Measurements from ENCODE around the gene DLG4. TPM values are rescaled to one million over a fixed set of nuclear protein-coding genes. Genes with fewer than 3 reads are reported as not detected.
A peak's percentile ranks its signal among the peaks of the same experiment; 100 is the strongest.

Gene DLG4
- total RNA-seq, 2 donors from 2014 or later: 35.1 to 68.5 TPM

DNA sequence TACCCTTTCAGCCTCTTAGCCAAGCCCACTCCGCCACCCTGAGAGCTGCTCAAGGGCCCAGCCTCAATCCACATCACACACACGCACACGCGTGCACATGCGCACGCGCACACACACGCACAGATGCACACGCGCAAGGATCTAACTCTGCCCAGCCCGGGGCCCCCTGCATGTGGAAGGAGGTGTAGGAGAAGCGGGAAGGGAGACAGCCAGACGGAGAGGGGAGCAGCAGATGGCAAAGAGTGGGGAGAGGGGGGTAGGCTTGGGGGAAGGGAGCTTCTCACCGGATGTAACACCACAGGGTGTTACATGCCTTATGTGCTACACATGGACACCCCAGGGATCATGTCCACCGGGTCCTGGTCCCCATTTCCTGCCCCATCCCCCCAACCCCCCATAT is 15.3 kb downstream of the DLG4 start:
- H3K27me3 ChIP-seq (ENCODE audit: control insufficient read depth, insufficient read depth, low read length, poor library complexity, severe bottlenecking): no peaks in the 10 kb centered on the region
- H3K36me3 Mint-ChIP-seq (ENCODE audit: low read depth): peaks cover 20% of the 10 kb centered on the region
- H3K36me3 ChIP-seq (ENCODE audit: control insufficient read depth, insufficient read depth, low read length): peaks cover 21% of the 10 kb centered on the region
- peak overlapping the region; percentile 54 for H3K27ac Mint-ChIP-seq
- DNase-seq: no peak
- 91 to 98% methylated on average over 9 to 15 of the region's 15 CpGs for WGBS, 2 experiments (ENCODE audit: insufficient coverage in 1 of 2, insufficient read length in 1 of 2)
- peak overlapping the region; percentile 62 for H3K4me3 Mint-ChIP-seq
- peak overlapping the region; percentile 84 for H3K4me3 ChIP-seq (ENCODE audit: low read length)
- H3K27me3 Mint-ChIP-seq (ENCODE audit: insufficient read depth): peaks cover 20% of the 10 kb centered on the region
- peak overlapping the region; percentile 92 for H3K27ac ChIP-seq (ENCODE audit: low read depth, low read length)
- H3K9me3 Mint-ChIP-seq: no peaks in the 10 kb centered on the region
- TF ChIP-seq, protein P1, sequence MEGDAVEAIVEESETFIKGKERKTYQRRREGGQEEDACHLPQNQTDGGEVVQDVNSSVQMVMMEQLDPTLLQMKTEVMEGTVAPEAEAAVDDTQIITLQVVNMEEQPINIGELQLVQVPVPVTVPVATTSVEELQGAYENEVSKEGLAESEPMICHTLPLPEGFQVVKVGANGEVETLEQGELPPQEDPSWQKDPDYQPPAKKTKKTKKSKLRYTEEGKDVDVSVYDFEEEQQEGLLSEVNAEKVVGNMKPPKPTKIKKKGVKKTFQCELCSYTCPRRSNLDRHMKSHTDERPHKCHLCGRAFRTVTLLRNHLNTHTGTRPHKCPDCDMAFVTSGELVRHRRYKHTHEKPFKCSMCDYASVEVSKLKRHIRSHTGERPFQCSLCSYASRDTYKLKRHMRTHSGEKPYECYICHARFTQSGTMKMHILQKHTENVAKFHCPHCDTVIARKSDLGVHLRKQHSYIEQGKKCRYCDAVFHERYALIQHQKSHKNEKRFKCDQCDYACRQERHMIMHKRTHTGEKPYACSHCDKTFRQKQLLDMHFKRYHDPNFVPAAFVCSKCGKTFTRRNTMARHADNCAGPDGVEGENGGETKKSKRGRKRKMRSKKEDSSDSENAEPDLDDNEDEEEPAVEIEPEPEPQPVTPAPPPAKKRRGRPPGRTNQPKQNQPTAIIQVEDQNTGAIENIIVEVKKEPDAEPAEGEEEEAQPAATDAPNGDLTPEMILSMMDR (conservative IDR thresholded peaks at IDR 0.05): no peak
- H3K4me1 ChIP-seq (ENCODE audit: control insufficient read depth, insufficient read depth, low read length): peaks cover 4% of the 10 kb centered on the region
- H3K4me1 Mint-ChIP-seq: peaks cover 13% of the 10 kb centered on the region
- no peaks in the 10 kb centered on the region for H3K9me3 ChIP-seq (ENCODE audit: control insufficient read depth, low read length)
- peak overlapping the region; percentile 25 for H3K9ac ChIP-seq (ENCODE audit: extremely low read depth, low read length, poor library complexity, severe bottlenecking)

- peaks cover 19% of the 10 kb centered on the region for H3K27me3 Mint-ChIP-seq (ENCODE audit: insufficient read depth)
- peak; percentile 39 for DNase-seq
- H3K27ac Mint-ChIP-seq: no peak overlapping the region
- H3K4me3 Mint-ChIP-seq: no peak overlapping the region
- no peaks in the 10 kb centered on the region for H3K9me3 ChIP-seq (ENCODE audit: control insufficient read depth, low read length)
- TF ChIP-seq, protein P1 (conservative IDR thresholded peaks at IDR 0.05): no peak
- H3K36me3 Mint-ChIP-seq (ENCODE audit: low read depth): peaks cover 20% of the 10 kb centered on the region
- no peaks in the 10 kb centered on the region for H3K4me1 ChIP-seq (ENCODE audit: control insufficient read depth, insufficient read depth, low read length)
- H3K9ac ChIP-seq (ENCODE audit: extremely low read depth, low read length, poor library complexity, severe bottlenecking): no peak overlapping the region
- no peaks in the 10 kb centered on the region for H3K27me3 ChIP-seq (ENCODE audit: control insufficient read depth, insufficient read depth, low read length, poor library complexity, severe bottlenecking)
- peaks cover 21% of the 10 kb centered on the region for H3K36me3 ChIP-seq (ENCODE audit: control insufficient read depth, insufficient read depth, low read length)
- no peak overlapping the region for H3K27ac ChIP-seq (ENCODE audit: low read depth, low read length)
- 96 to 99% methylated on average over 11 to 16 of the region's 16 CpGs for WGBS, 2 experiments (ENCODE audit: insufficient coverage in 1 of 2, insufficient read length in 1 of 2)
- H3K9me3 Mint-ChIP-seq: no peaks in the 10 kb centered on the region
- no peak overlapping the region for H3K4me3 ChIP-seq (ENCODE audit: low read length)
- peaks cover 9% of the 10 kb centered on the region for H3K4me1 Mint-ChIP-seq
Measured at GRCh38 chr17:7203391-7203790, 16.2 kb downstream of the DLG4 start.

DNA sequence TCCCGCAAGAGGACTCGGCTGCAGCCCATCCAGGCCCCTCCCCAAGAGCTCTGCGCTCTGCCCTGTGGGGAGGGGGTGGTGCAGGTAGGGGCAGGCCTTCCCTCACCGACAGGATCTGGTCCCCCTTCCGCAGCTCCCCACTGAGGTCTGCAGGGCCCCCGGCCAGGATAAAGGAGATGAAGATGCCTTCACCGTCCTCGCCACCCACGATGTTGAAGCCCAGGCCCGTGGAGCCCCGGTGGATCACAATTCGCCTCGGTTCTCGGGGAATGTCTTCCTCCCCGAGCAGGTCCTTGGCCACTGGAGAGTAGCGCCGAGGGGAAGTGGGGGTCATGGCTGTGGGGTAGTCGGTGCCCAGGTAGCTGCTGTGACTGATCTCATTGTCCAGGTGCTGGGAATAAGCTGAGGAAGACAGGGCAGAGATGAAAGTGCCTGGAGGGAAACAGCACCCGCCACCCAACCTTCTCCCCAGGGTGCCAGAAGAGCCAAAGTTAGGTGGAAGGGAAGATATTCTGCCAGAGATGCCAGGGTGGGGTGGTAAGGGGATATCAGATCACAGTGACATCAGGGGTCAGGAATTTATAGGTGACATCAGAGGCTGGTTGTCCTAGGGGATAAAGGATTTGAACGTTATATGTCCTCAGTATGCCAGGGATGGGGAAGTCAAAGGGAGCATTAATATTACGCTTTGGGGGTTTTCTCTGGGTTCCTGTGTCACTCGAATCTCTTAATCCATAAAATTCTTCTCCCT is 22.8 kb downstream of the DLG4 start:
- 93 to 97% methylated on average over 17 to 22 of the region's 22 CpGs for WGBS, 2 experiments (ENCODE audit: insufficient coverage in 1 of 2, insufficient read length in 1 of 2)
- Mint-ChIP-seq H3K4me1 (no peaks in the 10 kb centered on the region), H3K27ac (no peak overlapping the region), H3K9me3 (no peaks in the 10 kb centered on the region), H3K36me3 (ENCODE audit: low read depth) (peaks cover 38% of the 10 kb centered on the region), H3K27me3 (ENCODE audit: insufficient read depth) (no peaks in the 10 kb centered on the region), H3K4me3 (no peak overlapping the region)
- H3K4me3 ChIP-seq (ENCODE audit: low read length): no peak overlapping the region
- H3K27me3 ChIP-seq (ENCODE audit: control insufficient read depth, insufficient read depth, low read length, poor library complexity, severe bottlenecking): no peaks in the 10 kb centered on the region
- H3K4me1 ChIP-seq (ENCODE audit: control insufficient read depth, insufficient read depth, low read length): no peaks in the 10 kb centered on the region
- no peaks in the 10 kb centered on the region for H3K9me3 ChIP-seq (ENCODE audit: control insufficient read depth, low read length)
- no peak overlapping the region for H3K9ac ChIP-seq (ENCODE audit: extremely low read depth, low read length, poor library complexity, severe bottlenecking)
- TF ChIP-seq, protein P1 (conservative IDR thresholded peaks at IDR 0.05): no peak
- H3K27ac ChIP-seq (ENCODE audit: low read depth, low read length): no peak overlapping the region
- H3K36me3 ChIP-seq (ENCODE audit: control insufficient read depth, insufficient read depth, low read length): peaks cover 26% of the 10 kb centered on the region
- DNase-seq: peak; percentile 39

Data from endodermal cell (in vitro differentiated cells).